Testis (tissue), 3 donors: ENCODE results near the gene HOXB7. TPM values are rescaled to one million over a fixed set of nuclear protein-coding genes. Genes with fewer than 3 reads are reported as not detected.

Experiments
- DNase-seq: peaks from one replicate; pipeline ENCODE4 v3.0.0-alpha.2; 2019
- H3K27ac ChIP-seq, 2 donors: fragments of 200-600 bp; sonication (generic); one replicate each; pipeline ENCODE4 v1.5.1; 2019
- H3K27me3 ChIP-seq: fragments of 200-600 bp; sonication (generic); one replicate; pipeline ENCODE4 v1.5.1; 2019
- H3K36me3 ChIP-seq: fragments of 200-600 bp; sonication (generic); one replicate; pipeline ENCODE4 v1.5.1; 2017; ENCODE audit warnings: low read depth; ENCODE audit errors: missing control alignments
- H3K4me1 ChIP-seq: fragments of 200-600 bp; sonication (generic); one replicate; pipeline ENCODE4 v1.5.1; 2019
- H3K4me3 ChIP-seq, 2 donors: fragments of 200-600 bp; sonication (generic); one replicate each; pipeline ENCODE4 v1.5.1; 2017 to 2019
- H3K9me3 ChIP-seq: fragments of 200-600 bp; sonication (generic); one replicate; pipeline ENCODE4 v1.5.1; 2017
- CTCF ChIP-seq, 3 experiments: fragments of 450-650 bp in 2 of 3; fragments of 200-600 bp in 1 of 3; sonication (generic) in 1 of 3; IDR thresholded peaks; one replicate each; pipeline ENCODE4 v1.5.1; 2016 to 2019; ENCODE audit warnings: antibody characterized with exemption in 3 of 3, mild to moderate bottlenecking in 2 of 3, moderate library complexity in 1 of 3
- POLR2A ChIP-seq: fragments of 450-650 bp; IDR thresholded peaks from one replicate; pipeline ENCODE4 v1.6.1; 2017; ENCODE audit warnings: antibody characterized with exemption, mild to moderate bottlenecking, moderate library complexity
- WGBS, 2 donors: methylation state at CpG; one replicate each; pipeline ENCODE4 v1.1.5; 2018; 5-methylcytosine and 5-hydroxymethylcytosine counted together
- intact Hi-C: fragments of 100-400 bp; cut with DNase I; formaldehyde crosslinking; loops from one replicate; pipeline ENCODE4 v1.15.1; 2023; ENCODE audit warnings: low total_unique reads
- polyA plus RNA-seq: library from polyadenylated mRNA; stranded (reverse); fragments of 350-450 nt; fragmentation: Illumina TruSeq; extraction: RNeasy Lipid Tissue Mini Kit (QIAGEN cat#74804); gene quantifications from one replicate; pipeline ENCODE4 v1.2.3, GENCODE V29; 2014; ENCODE audit warnings: low read depth, low replicate concordance; ENCODE audit not compliant: insufficient read depth
- total RNA-seq, 2 donors: library from RNA; depleted of rRNA; stranded (reverse); fragments of >200 nt; gene quantifications; one replicate each; pipeline ENCODE4 v1.2.3, GENCODE V29; 2016

The HOXB7 gene
- total and polyA plus RNA-seq, 3 donors from 2014 or later = 2.8 to 4.4 (median 3.2) TPM

DNA sequence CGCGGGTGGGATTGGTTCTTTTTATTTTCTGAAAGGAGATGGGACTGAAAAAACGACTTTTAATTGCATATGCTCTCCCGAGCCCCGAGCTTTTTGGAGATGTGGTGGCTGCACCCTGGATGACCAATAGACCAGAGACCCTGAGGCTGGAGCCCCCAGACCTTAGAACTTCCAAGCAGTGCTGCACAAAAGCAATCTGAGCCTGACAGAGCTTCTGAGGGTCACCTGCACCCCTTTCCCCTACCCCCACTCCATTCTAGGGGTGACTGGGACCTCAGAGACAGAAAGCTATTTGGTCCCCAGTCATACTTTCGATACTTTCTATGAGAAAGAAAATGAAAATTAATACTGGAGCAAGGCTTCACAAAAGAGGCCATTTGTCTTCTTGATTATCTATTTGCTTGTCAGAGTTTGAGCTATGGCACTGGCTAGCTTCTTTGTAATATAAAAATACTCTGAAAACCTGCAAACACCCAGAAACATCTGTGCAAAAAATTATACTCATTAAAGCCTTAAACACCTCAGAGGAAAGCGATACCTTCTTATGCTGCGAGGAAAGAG is 36.2 kb downstream of the HOXB7 start:
- WGBS, 2 donors = 37 to 39% methylated on average over 8 of the region's 8 CpGs
- intact Hi-C loops = no loop called here
- DNase-seq = no peak
- H3K27me3 ChIP-seq = no peaks in the 10 kb centered on the region
- H3K4me1 ChIP-seq = no peaks in the 10 kb centered on the region
- no peak overlapping the region for H3K27ac ChIP-seq
- TF ChIP-seq CTCF (IDR thresholded peaks at IDR 0.05) (no peak), POLR2A (no peak)
- H3K4me3 ChIP-seq = no peak overlapping the region
- H3K9me3 ChIP-seq = no peaks in the 10 kb centered on the region
- no peaks in the 10 kb centered on the region for H3K36me3 ChIP-seq

- no peaks in the 10 kb centered on the region for H3K27me3 ChIP-seq
- H3K4me3 ChIP-seq = no peak overlapping the region
- 86 to 92% methylated on average over 1 of the region's 1 CpG for WGBS, 2 donors
- H3K27ac ChIP-seq = no peak overlapping the region
- no peaks in the 10 kb centered on the region for H3K9me3 ChIP-seq
- H3K36me3 ChIP-seq = no peaks in the 10 kb centered on the region
- intact Hi-C loops = no loop called here
- H3K4me1 ChIP-seq = no peaks in the 10 kb centered on the region
- no peak for DNase-seq
- TF ChIP-seq POLR2A (no peak), CTCF (IDR thresholded peaks at IDR 0.05) (no peak)
Measured at GRCh38 chr17:48571826-48572417, 38.9 kb downstream of the HOXB7 start.

GRCh38 chr17:48571024-48571818 is 39.6 kb downstream of the HOXB7 start:
- no peak overlapping the region for H3K27ac ChIP-seq
- H3K4me3 ChIP-seq = no peak overlapping the region
- H3K36me3 ChIP-seq = no peaks in the 10 kb centered on the region
- no peaks in the 10 kb centered on the region for H3K4me1 ChIP-seq
- 34 to 51% methylated on average over 26 of the region's 26 CpGs for WGBS, 2 donors
- TF ChIP-seq POLR2A (no peak), CTCF (IDR thresholded peaks at IDR 0.05) (no peak)
- intact Hi-C loops = no loop called here
- no peaks in the 10 kb centered on the region for H3K9me3 ChIP-seq
- no peaks in the 10 kb centered on the region for H3K27me3 ChIP-seq
- no peak for DNase-seq

DNA sequence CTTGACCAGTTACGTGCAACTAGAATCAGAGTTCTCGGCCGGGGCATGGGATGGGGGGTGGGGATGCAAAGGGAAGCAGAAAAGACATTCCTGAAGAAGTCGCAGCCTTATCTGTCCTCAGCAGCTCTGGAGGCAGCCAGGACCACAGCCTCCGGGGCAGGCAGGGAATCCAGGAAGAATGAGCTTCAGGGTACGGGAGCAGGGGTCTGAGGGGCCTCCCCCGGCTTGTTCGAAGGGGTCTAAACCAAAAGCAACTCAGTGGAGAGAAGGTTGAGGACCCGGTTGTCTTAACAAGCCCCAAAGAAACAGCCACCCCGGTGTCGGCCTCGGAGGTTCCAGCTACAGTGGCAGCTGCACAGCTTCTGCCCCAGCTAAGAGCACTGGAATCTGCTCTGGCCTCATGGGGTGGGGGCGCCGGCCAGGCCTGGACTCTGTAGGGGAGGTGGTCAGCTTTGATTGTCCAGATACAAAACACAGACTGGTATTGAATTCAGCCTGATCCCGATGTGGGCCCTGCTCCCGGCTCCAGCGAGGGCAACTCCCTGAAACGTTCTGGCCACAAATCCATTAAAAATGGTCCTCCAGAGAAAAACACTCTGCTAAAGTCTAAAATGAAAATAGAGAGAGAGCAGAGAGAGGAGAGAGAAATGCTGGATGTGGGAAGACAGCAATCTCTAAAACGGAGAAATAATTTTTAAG is 40.3 kb downstream of the HOXB7 start:
- WGBS, 2 donors = 18 to 44% methylated on average over 19 of the region's 19 CpGs
- H3K27me3 ChIP-seq = no peaks in the 10 kb centered on the region
- H3K9me3 ChIP-seq = no peaks in the 10 kb centered on the region
- no peaks in the 10 kb centered on the region for H3K36me3 ChIP-seq
- H3K27ac ChIP-seq = no peak overlapping the region
- intact Hi-C loops = no loop called here
- DNase-seq = no peak
- H3K4me3 ChIP-seq = no peak overlapping the region
- no peaks in the 10 kb centered on the region for H3K4me1 ChIP-seq
- TF ChIP-seq CTCF (IDR thresholded peaks at IDR 0.05) (no peak), POLR2A (no peak)
